GM10248 (cell line): ENCODE measurements around the gene CDC6.
A peak's percentile ranks its signal among the peaks of the same experiment; 100 is the strongest.

Experiments
- CTCF ChIA-PET: fragments of 300-600 bp; sonication (Branson Sonifier 250); formaldehyde crosslinking; extraction: SDS; loops from one replicate; lab custom pipeline; 2021; ENCODE audit warnings: antibody characterized with exemption; lab: Yijun Ruan, JAX
- POLR2A ChIA-PET: fragments of 350-650 bp; sonication (Branson Sonifier 250); formaldehyde crosslinking; extraction: SDS; loops from one replicate; lab custom pipeline; 2020; ENCODE audit warnings: antibody characterized with exemption; lab: Yijun Ruan, JAX
- DNase-seq: peaks from one replicate; pipeline ENCODE4 v3.0.0; 2012; ENCODE audit errors: extremely low spot score
- CTCF ChIP-seq: IDR thresholded peaks from 2 replicates; pipeline ENCODE4 v1.5.1; 2012; ENCODE audit warnings: mild to moderate bottlenecking, low read depth; ENCODE audit errors: extremely low read depth, missing control alignments, control extremely low read depth

CDC6 gene

GRCh38 chr17:40337351-40337750 is 49.7 kb downstream of the CDC6 start:
- CTCF ChIA-PET, result interaction anchor here (1.6 kb wide), 1 partner anchor 34 kb away, joined by 6 read pairs; no protein-coding TSS in a partner anchor
- POLR2A ChIA-PET, result no interaction called here
- TF ChIP-seq CTCF, result no peak
- DNase-seq, result no peak

GRCh38 chr17:40338058-40338457 is 50.4 kb downstream of the CDC6 start:
- no peak for TF ChIP-seq CTCF
- DNase-seq, result no peak
- CTCF ChIA-PET, result interaction anchor here (4.7 kb wide), 1 partner anchor 34 kb away, joined by 19 read pairs; no protein-coding TSS in a partner anchor
- POLR2A ChIA-PET, result interaction anchor here (0.7 kb wide), 2 partner anchors 15 to 16 kb away, joined by 6 to 11 read pairs; no protein-coding TSS in a partner anchor

GRCh38 chr17:40338941-40339649 is 51.4 kb downstream of the CDC6 start:
- TF ChIP-seq CTCF, result no peak
- ChIA-PET POLR2A (interaction anchor here (0.6 to 1.5 kb wide), 2 partner anchors 15 to 19 kb away, joined by 3 to 6 read pairs; no protein-coding TSS in a partner anchor), CTCF (interaction anchor here (0.9 to 4.7 kb wide), 7 partner anchors 8 to 49 kb away, joined by 3 to 19 read pairs (median 3); no protein-coding TSS in a partner anchor)
- no peak for DNase-seq

- POLR2A ChIA-PET, result interaction anchor here (1.1 kb wide), 1 partner anchor 19 kb away, joined by 3 read pairs; no protein-coding TSS in a partner anchor
- TF ChIP-seq CTCF, result no peak
- DNase-seq, result no peak
- CTCF ChIA-PET, result interaction anchor here (0.6 to 4.7 kb wide), 10 partner anchors 8 to 39 kb away, joined by 3 to 19 read pairs (median 4); no protein-coding TSS in a partner anchor
These were observed 52.6 kb downstream of the CDC6 start for GRCh38 chr17:40340327-40340726.

- peak; percentile 83 for DNase-seq
- ChIA-PET POLR2A (interaction anchor here (1.0 to 1.1 kb wide), 2 partner anchors 16 to 20 kb away, joined by 3 read pairs; no protein-coding TSS in a partner anchor), CTCF (interaction anchor here (0.6 to 4.7 kb wide), 13 partner anchors 9 to 40 kb away, joined by 3 to 19 read pairs (median 3); no protein-coding TSS in a partner anchor)
- TF ChIP-seq CTCF, result no peak
These were observed 53.5 kb downstream of the CDC6 start for GRCh38 chr17:40340880-40341807.
